Hindlimb muscle (tissue), 1 donor: Measurements from ENCODE around the gene MXRA5. TPM values are rescaled to one million over a fixed set of nuclear protein-coding genes. Genes with fewer than 3 reads are reported as not detected.
"Not testable (repeated sequence)": the region's sequence is repeated elsewhere in the genome, so short reads cannot be mapped to it uniquely, and the experiment has no call there.

Experiments
- DNase-seq: peaks from one replicate; pipeline ENCODE4 v3.0.0-alpha.2; 2013
- polyA plus RNA-seq: library from polyadenylated mRNA; unstranded; fragments of 120-200 nt; gene quantifications from one replicate; pipeline ENCODE4 v1.2.1, GENCODE V29; 2013; ENCODE audit not compliant: insufficient read length

Gene MXRA5
- polyA plus RNA-seq, 1 donor, result 50.4 TPM

- no peak for DNase-seq
Measured at GRCh38 chrX:3340016-3340415, 6.4 kb downstream of the MXRA5 start.

GRCh38 chrX:3326681-3327080, 19.8 kb downstream of the MXRA5 start:
- no peak for DNase-seq

- DNase-seq, result no peak
Measured at GRCh38 chrX:3320471-3321046, 25.9 kb downstream of the MXRA5 start.

GRCh38 chrX:3317191-3317718, 29.2 kb downstream of the MXRA5 start:
- no peak for DNase-seq

GRCh38 chrX:3312109-3312508, 34.3 kb downstream of the MXRA5 start:
- no peak for DNase-seq

- no peak for DNase-seq
Measured at GRCh38 chrX:3307881-3308280, 38.6 kb downstream of the MXRA5 start.

GRCh38 chrX:3299636-3300035, 46.8 kb downstream of the MXRA5 start:
- no peak for DNase-seq

- DNase-seq, result no peak
Measured at GRCh38 chrX:3295731-3296130, 50.7 kb downstream of the MXRA5 start.

GRCh38 chrX:3293251-3293650, 53.2 kb downstream of the MXRA5 start:
- no peak for DNase-seq

- no peak for DNase-seq
Measured at GRCh38 chrX:3290561-3290960, 55.9 kb downstream of the MXRA5 start.

- DNase-seq, result no peak
Measured at GRCh38 chrX:3286196-3286945, 60.1 kb downstream of the MXRA5 start.

- DNase-seq, result no peak
Measured at GRCh38 chrX:3280706-3281105, 65.7 kb downstream of the MXRA5 start.

- DNase-seq, result not testable (repeated sequence)
Measured at GRCh38 chrX:3273668-3274067, 72.8 kb downstream of the MXRA5 start.

- no peak for DNase-seq
Measured at GRCh38 chrX:3271834-3272186, 74.6 kb downstream of the MXRA5 start.

GRCh38 chrX:3271183-3271833, 75.1 kb downstream of the MXRA5 start:
- no peak for DNase-seq

- no peak for DNase-seq
Measured at GRCh38 chrX:3268829-3269228, 77.6 kb downstream of the MXRA5 start.

- no peak for DNase-seq
Measured at GRCh38 chrX:3263681-3264126, 82.7 kb downstream of the MXRA5 start.

- DNase-seq, result no peak
Measured at GRCh38 chrX:3262901-3263300, 83.6 kb downstream of the MXRA5 start.
